Hippocampal formation (tissue), 2 donors: Measurements from ENCODE around the gene EOMES.

Experiments used
- DNase-seq, 2 donors: peaks; one replicate each; lab custom pipeline; 2025; lab: John Stamatoyannopoulos, UW

The EOMES gene

GRCh38 chr3:27720899-27721716, 1.0 kb downstream of the EOMES start:
- no peak for DNase-seq

GRCh38 chr3:27719314-27720003, 2.7 kb downstream of the EOMES start:
- no peak for DNase-seq

- no peak for DNase-seq
Observed at GRCh38 chr3:27718459-27718858, 3.7 kb downstream of the EOMES start.

GRCh38 chr3:27717200-27717852, 4.8 kb downstream of the EOMES start:
- DNase-seq, result no peak

GRCh38 chr3:27716309-27716708, 5.8 kb downstream of the EOMES start:
- DNase-seq, result no peak

GRCh38 chr3:27715863-27716262, 6.3 kb downstream of the EOMES start:
- DNase-seq, result no peak

- no peak for DNase-seq
Observed at GRCh38 chr3:27715454-27715806, 6.7 kb downstream of the EOMES start.

GRCh38 chr3:27714692-27715453, 7.2 kb downstream of the EOMES start:
- DNase-seq, result no peak

- DNase-seq, result no peak
Observed at GRCh38 chr3:27714146-27714526, 8.0 kb downstream of the EOMES start.

GRCh38 chr3:27713435-27714145, 8.5 kb downstream of the EOMES start:
- DNase-seq, result no peak

GRCh38 chr3:27713078-27713423, 9.1 kb downstream of the EOMES start:
- no peak for DNase-seq

GRCh38 chr3:27712136-27713077, 9.7 kb downstream of the EOMES start:
- peak; percentile 38 to 41 for DNase-seq

GRCh38 chr3:27708250-27708649, 13.9 kb downstream of the EOMES start:
- DNase-seq, result no peak

- DNase-seq, result no peak
Observed at GRCh38 chr3:27699067-27699466, 23.1 kb downstream of the EOMES start.

- no peak for DNase-seq
Observed at GRCh38 chr3:27696906-27697305, 25.2 kb downstream of the EOMES start.

- no peak for DNase-seq
Observed at GRCh38 chr3:27695636-27696035, 26.5 kb downstream of the EOMES start.

GRCh38 chr3:27688053-27688452, 34.1 kb downstream of the EOMES start:
- DNase-seq, result no peak

GRCh38 chr3:27686642-27687041, 35.5 kb downstream of the EOMES start:
- no peak for DNase-seq

GRCh38 chr3:27685474-27685873, 36.6 kb downstream of the EOMES start:
- no peak for DNase-seq

- DNase-seq, result no peak
Observed at GRCh38 chr3:27684302-27684701, 37.8 kb downstream of the EOMES start.
